Trophoblast cell (in vitro differentiated cells and primary cell): ENCODE results near the gene TNFAIP3.
A peak's percentile ranks its signal among the peaks of the same experiment; 100 is the strongest.
"Not testable (repeated sequence)": the region's sequence is repeated elsewhere in the genome, so short reads cannot be mapped to it uniquely, and the experiment has no call there.

ENCODE experiments used
- DNase-seq, 2 donors: peaks; one replicate each; pipeline ENCODE4 v3.0.0-alpha.2; 2016
- H2AFZ ChIP-seq: 2 replicates; pipeline ENCODE4 v1.6.1; 2013; ENCODE audit warnings: low read length, moderate library complexity, mild to moderate bottlenecking; ENCODE audit not compliant: insufficient read depth, poor library complexity
- H2AK5ac ChIP-seq: 2 replicates; pipeline ENCODE4 v1.6.1; 2013; ENCODE audit warnings: mild to moderate bottlenecking, low read length
- H2BK120ac ChIP-seq: 2 replicates; pipeline ENCODE4 v1.6.1; 2013; ENCODE audit warnings: low read length, mild to moderate bottlenecking, moderate library complexity; ENCODE audit not compliant: insufficient read depth, poor library complexity
- H2BK12ac ChIP-seq: 2 replicates; pipeline ENCODE4 v1.6.1; 2013; ENCODE audit warnings: mild to moderate bottlenecking, low read length, moderate library complexity
- H2BK5ac ChIP-seq: 2 replicates; pipeline ENCODE4 v1.6.1; 2013; ENCODE audit warnings: low read length, low read depth, moderate library complexity, mild to moderate bottlenecking; ENCODE audit not compliant: poor library complexity
- H3K14ac ChIP-seq: 2 replicates; pipeline ENCODE4 v1.6.1; 2013; ENCODE audit warnings: mild to moderate bottlenecking, low read length
- H3K18ac ChIP-seq: 2 replicates; pipeline ENCODE4 v1.6.1; 2013; ENCODE audit warnings: mild to moderate bottlenecking, low read length
- H3K23ac ChIP-seq: 2 replicates; pipeline ENCODE4 v1.6.1; 2013; ENCODE audit warnings: low read length
- H3K27ac ChIP-seq: 2 replicates; pipeline ENCODE4 v1.5.1; 2013; ENCODE audit warnings: low read depth, mild to moderate bottlenecking, inconsistent platforms, low read length, moderate library complexity
- H3K27me3 ChIP-seq: 2 replicates; pipeline ENCODE4 v1.6.1; 2013; ENCODE audit warnings: inconsistent platforms, mild to moderate bottlenecking, low read length, moderate library complexity; ENCODE audit not compliant: insufficient read depth
- H3K36me3 ChIP-seq, 2 experiments: 1 replicate in 1 of 2; 2 replicates in 1 of 2; pipeline ENCODE4 v1.6.1; 2013; ENCODE audit warnings: low read length in 2 of 2, mild to moderate bottlenecking in 2 of 2, moderate library complexity in 1 of 2; ENCODE audit not compliant: insufficient read depth in 2 of 2, control insufficient read depth in 1 of 2
- H3K4ac ChIP-seq: 2 replicates; pipeline ENCODE4 v1.6.1; 2013; ENCODE audit warnings: low read depth, mild to moderate bottlenecking, low read length, moderate library complexity
- H3K4me1 ChIP-seq, 2 experiments: 1 replicate in 1 of 2; 2 replicates in 1 of 2; pipeline ENCODE4 v1.6.1; 2013; ENCODE audit warnings: low read length in 2 of 2, mild to moderate bottlenecking in 2 of 2, moderate library complexity in 1 of 2; ENCODE audit not compliant: insufficient read depth in 2 of 2, control insufficient read depth in 1 of 2
- H3K4me2 ChIP-seq: 2 replicates; pipeline ENCODE4 v1.6.1; 2013; ENCODE audit warnings: inconsistent platforms, mild to moderate bottlenecking, low read length, moderate library complexity
- H3K4me3 ChIP-seq: 2 replicates; pipeline ENCODE4 v1.5.1; 2013; ENCODE audit warnings: mild to moderate bottlenecking, low read depth, low read length, inconsistent platforms
- H3K79me1 ChIP-seq: one replicate; pipeline ENCODE4 v1.6.1; 2013; ENCODE audit warnings: low read length
- H3K79me2 ChIP-seq: 2 replicates; pipeline ENCODE4 v1.6.1; 2013; ENCODE audit warnings: low read length, mild to moderate bottlenecking; ENCODE audit not compliant: control insufficient read depth, insufficient read depth, poor library complexity
- H3K9ac ChIP-seq: 2 replicates; pipeline ENCODE4 v1.6.1; 2013; ENCODE audit warnings: mild to moderate bottlenecking, low read length
- H3K9me3 ChIP-seq: 2 replicates; pipeline ENCODE4 v1.6.1; 2013; ENCODE audit warnings: low read depth, mild to moderate bottlenecking, control low read depth, inconsistent platforms, low read length; ENCODE audit not compliant: insufficient read depth
- H4K12ac ChIP-seq: 2 replicates; pipeline ENCODE4 v1.6.1; 2013; ENCODE audit warnings: low read depth, mild to moderate bottlenecking, low read length, moderate library complexity
- H4K8ac ChIP-seq: 2 replicates; pipeline ENCODE4 v1.6.1; 2013; ENCODE audit warnings: low read depth, mild to moderate bottlenecking, low read length, moderate library complexity
- H4K91ac ChIP-seq: one replicate; pipeline ENCODE4 v1.6.1; 2013; ENCODE audit warnings: low read depth, mild to moderate bottlenecking, low read length, moderate library complexity
- WGBS: extraction: QIAGEN DNeasy Blood & Tissue Kit; methylation state at CpG from one replicate; pipeline ENCODE4 v1.1.7; 2013; ENCODE audit warnings: missing lambda C conversion rate; ENCODE audit not compliant: insufficient read length, insufficient coverage; ENCODE audit errors: extremely low coverage; 5-methylcytosine and 5-hydroxymethylcytosine counted together

TNFAIP3 gene

DNA sequence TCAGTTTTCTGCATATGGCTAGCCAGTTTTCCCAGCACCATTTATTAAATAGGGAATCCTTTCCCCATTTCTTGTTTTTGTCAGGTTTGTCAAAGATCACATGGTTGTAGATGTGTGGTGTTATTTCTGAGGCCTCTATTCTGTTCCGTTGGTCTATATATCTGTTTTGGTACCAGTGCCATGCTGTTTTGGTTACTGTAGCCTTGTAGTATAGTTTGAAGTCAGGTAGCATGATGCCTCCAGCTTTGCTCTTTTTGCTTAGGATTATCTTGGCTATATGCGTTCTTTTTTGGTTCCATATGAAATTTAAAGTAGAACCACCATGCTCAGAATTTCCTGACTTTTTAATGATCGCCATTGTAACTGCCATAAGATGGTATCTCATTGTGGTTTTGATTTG is 19.2 kb downstream of the TNFAIP3 start:
- H4K8ac ChIP-seq, H3K27ac ChIP-seq, H3K4me2 ChIP-seq, H3K79me1 ChIP-seq, DNase-seq, H2BK5ac ChIP-seq, H3K9me3 ChIP-seq, H4K91ac ChIP-seq, H3K4ac ChIP-seq, H3K14ac ChIP-seq, H3K9ac ChIP-seq, H3K4me1 ChIP-seq, H3K79me2 ChIP-seq, H2AFZ ChIP-seq, H2BK12ac ChIP-seq, H2BK120ac ChIP-seq, H4K12ac ChIP-seq, H3K23ac ChIP-seq, H3K4me3 ChIP-seq, H3K27me3 ChIP-seq, H3K18ac ChIP-seq, H2AK5ac ChIP-seq, H3K36me3 ChIP-seq: not testable (repeated sequence)
- WGBS, result no CpG with 5 or more reads among the region's 3 CpGs

- H3K23ac ChIP-seq, result no peak overlapping the region
- WGBS, result no CpG with 5 or more reads among the region's 2 CpGs
- no peak overlapping the region for H3K18ac ChIP-seq
- no peaks in the 10 kb centered on the region for H3K79me2 ChIP-seq
- no peak for DNase-seq
- no peak overlapping the region for H4K12ac ChIP-seq
- H4K8ac ChIP-seq, result no peak overlapping the region
- no peaks in the 10 kb centered on the region for H3K36me3 ChIP-seq
- no peak overlapping the region for H3K27ac ChIP-seq
- H3K79me1 ChIP-seq, result no peaks in the 10 kb centered on the region
- H3K4me1 ChIP-seq, result peaks cover 0 to 2% of the 10 kb centered on the region in 2 experiments
- no peak overlapping the region for H2BK5ac ChIP-seq
- H4K91ac ChIP-seq, result no peak overlapping the region
- H3K4me2 ChIP-seq, result no peak overlapping the region
- H2AK5ac ChIP-seq, result no peak overlapping the region
- H2AFZ ChIP-seq, result no peak overlapping the region
- H2BK120ac ChIP-seq, result no peak overlapping the region
- H3K14ac ChIP-seq, result no peak overlapping the region
- no peaks in the 10 kb centered on the region for H3K27me3 ChIP-seq
- H3K4me3 ChIP-seq, result no peak overlapping the region
- H3K4ac ChIP-seq, result no peak overlapping the region
- no peak overlapping the region for H2BK12ac ChIP-seq
- no peak overlapping the region for H3K9ac ChIP-seq
- no peaks in the 10 kb centered on the region for H3K9me3 ChIP-seq
Measured at GRCh38 chr6:137890983-137891537, 24.0 kb downstream of the TNFAIP3 start.

GRCh38 chr6:137892271-137892708 is 25.2 kb downstream of the TNFAIP3 start:
- no peak overlapping the region for H4K91ac ChIP-seq
- no peak overlapping the region for H2BK120ac ChIP-seq
- no peak overlapping the region for H4K12ac ChIP-seq
- DNase-seq, result peak in 1 of 2 donors; percentile 29
- WGBS, result no CpG with 5 or more reads among the region's 3 CpGs
- no peaks in the 10 kb centered on the region for H3K36me3 ChIP-seq
- no peaks in the 10 kb centered on the region for H3K79me1 ChIP-seq
- no peak overlapping the region for H3K14ac ChIP-seq
- no peak overlapping the region for H2BK12ac ChIP-seq
- no peaks in the 10 kb centered on the region for H3K79me2 ChIP-seq
- H3K4ac ChIP-seq, result no peak overlapping the region
- peaks cover 0 to 2% of the 10 kb centered on the region in 2 experiments for H3K4me1 ChIP-seq
- no peak overlapping the region for H3K4me2 ChIP-seq
- no peak overlapping the region for H3K18ac ChIP-seq
- H4K8ac ChIP-seq, result no peak overlapping the region
- H3K27ac ChIP-seq, result no peak overlapping the region
- no peak overlapping the region for H3K23ac ChIP-seq
- no peak overlapping the region for H3K4me3 ChIP-seq
- no peak overlapping the region for H2BK5ac ChIP-seq
- no peak overlapping the region for H3K9ac ChIP-seq
- no peaks in the 10 kb centered on the region for H3K27me3 ChIP-seq
- H2AK5ac ChIP-seq, result no peak overlapping the region
- H2AFZ ChIP-seq, result no peak overlapping the region
- no peaks in the 10 kb centered on the region for H3K9me3 ChIP-seq

GRCh38 chr6:137893181-137893580 is 26.1 kb downstream of the TNFAIP3 start:
- Histone ChIP-seq H3K18ac (no peak overlapping the region), H3K4me2 (no peak overlapping the region), H4K91ac (peak overlapping the region; percentile 14), H3K9me3 (no peaks in the 10 kb centered on the region), H3K79me2 (no peaks in the 10 kb centered on the region), H2AK5ac (peak overlapping the region; percentile 46), H3K4ac (no peak overlapping the region), H3K79me1 (no peaks in the 10 kb centered on the region), H2AFZ (no peak overlapping the region), H2BK120ac (no peak overlapping the region), H3K27ac (no peak overlapping the region), H4K12ac (no peak overlapping the region), H3K27me3 (no peaks in the 10 kb centered on the region), H3K4me3 (no peak overlapping the region), H2BK5ac (peak overlapping the region; percentile 56), H3K14ac (peak overlapping the region; percentile 37), H3K36me3 (no peaks in the 10 kb centered on the region), H4K8ac (no peak overlapping the region), H2BK12ac (no peak overlapping the region), H3K9ac (no peak overlapping the region), H3K4me1 (peaks cover 0 to 2% of the 10 kb centered on the region in 2 experiments), H3K23ac (no peak overlapping the region)
- WGBS, result no CpG with 5 or more reads among the region's 3 CpGs
- DNase-seq, result no peak
